Esophagus squamous epithelium (tissue), 5 donors: Measurements from ENCODE around the gene TMEM8B. TPM values are rescaled to one million over a fixed set of nuclear protein-coding genes. Genes with fewer than 3 reads are reported as not detected.

ENCODE experiments used
- DNase-seq: peaks from one replicate; lab custom pipeline; 2025; lab: John Stamatoyannopoulos, UW
- H3K27ac ChIP-seq, 4 donors: fragments of 200-600 bp; sonication (generic); one replicate each; pipeline ENCODE4 v1.5.1; 2016 to 2019; ENCODE audit warnings: mild to moderate bottlenecking in 1 of 4
- H3K27me3 ChIP-seq, 4 donors: fragments of 200-600 bp; sonication (generic); 1 replicate in 3 of 4; 2 replicates in 1 of 4; pipeline versions ENCODE4 v1.5.1 to v1.6.0; 2017 to 2021; ENCODE audit warnings: antibody characterized with exemption in 1 of 4
- H3K36me3 ChIP-seq, 3 donors: fragments of 200-600 bp; sonication (generic); one replicate each; pipeline ENCODE4 v1.5.1; 2016 to 2019
- H3K4me1 ChIP-seq, 3 donors: fragments of 200-600 bp; sonication (generic); one replicate each; pipeline ENCODE4 v1.5.1; 2017 to 2019
- H3K4me3 ChIP-seq, 4 donors: fragments of 200-600 bp; sonication (generic); 1 replicate in 3 of 4; 2 replicates in 1 of 4; pipeline ENCODE4 v1.5.1; 2016 to 2019; ENCODE audit warnings: mild to moderate bottlenecking in 2 of 4, moderate library complexity in 1 of 4
- H3K9me3 ChIP-seq, 3 donors: fragments of 200-600 bp; sonication (generic); one replicate each; pipeline ENCODE4 v1.5.1; 2016 to 2019
- CTCF ChIP-seq, 6 experiments: fragments of 450-650 bp in 4 of 6; fragments of 200-600 bp in 2 of 6; sonication (generic) in 2 of 6; IDR thresholded peaks; one replicate each; pipeline ENCODE4 v1.5.1; 2016 to 2019; ENCODE audit warnings: antibody characterized with exemption in 6 of 6, mild to moderate bottlenecking in 4 of 6, moderate library complexity in 4 of 6
- POLR2A ChIP-seq, 4 donors: fragments of 450-650 bp; IDR thresholded peaks; one replicate each; pipeline ENCODE4 v1.6.1; 2017; ENCODE audit warnings: antibody characterized with exemption in 4 of 4, mild to moderate bottlenecking in 4 of 4, moderate library complexity in 3 of 4
- WGBS, 2 donors: methylation state at CpG; one replicate each; pipeline ENCODE4 v1.1.5; 2018; 5-methylcytosine and 5-hydroxymethylcytosine counted together
- intact Hi-C: fragments of 100-400 bp; cut with DNase I; formaldehyde crosslinking; loops from one replicate; pipeline ENCODE4 v1.15.0; 2022
- total RNA-seq, 4 donors: library from RNA; depleted of rRNA; stranded (reverse); fragments of >200 nt; gene quantifications; one replicate each; pipeline ENCODE4 v1.1.0, GENCODE V29; 2016
- donor health status: DM: yes; HTN: yes; CAD: no.

Gene TMEM8B
- total RNA-seq, 4 donors from 2014 or later = 0.35 to 4.8 (median 1.4) TPM

GRCh38 chr9:35798658-35799374 lies 30.2 kb upstream of the TMEM8B start:
- H3K4me3 ChIP-seq = no peak overlapping the region
- WGBS, 2 donors = 60 to 82% methylated on average over 4 of the region's 4 CpGs
- H3K4me1 ChIP-seq = peaks cover 0 to 5% (median 5%) of the 10 kb centered on the region in 3 donors
- intact Hi-C loops = no loop called here
- no peaks in the 10 kb centered on the region for H3K9me3 ChIP-seq
- no peak overlapping the region for H3K27ac ChIP-seq
- H3K27me3 ChIP-seq = no peaks in the 10 kb centered on the region
- peaks cover 0 to 27% (median 0%) of the 10 kb centered on the region in 3 donors for H3K36me3 ChIP-seq
- TF ChIP-seq CTCF (IDR thresholded peaks at IDR 0.05) (no peak), POLR2A (IDR thresholded peaks at IDR 0.05) (no peak)
- no peak for DNase-seq

- no peaks in the 10 kb centered on the region for H3K9me3 ChIP-seq
- H3K36me3 ChIP-seq = peaks cover 0 to 32% (median 0%) of the 10 kb centered on the region in 3 donors
- H3K4me3 ChIP-seq = no peak overlapping the region
- no peak for TF ChIP-seq CTCF (IDR thresholded peaks at IDR 0.05)
- no peak for TF ChIP-seq POLR2A (IDR thresholded peaks at IDR 0.05)
- DNase-seq = no peak
- no peak overlapping the region for H3K27ac ChIP-seq
- intact Hi-C loops = no loop called here
- H3K27me3 ChIP-seq = no peaks in the 10 kb centered on the region
- no peaks in the 10 kb centered on the region for H3K4me1 ChIP-seq
- WGBS, 2 donors = 82 to 89% methylated on average over 6 to 7 of the region's 7 CpGs
These were observed 28.5 kb upstream of the TMEM8B start for GRCh38 chr9:35800530-35800929.

GRCh38 chr9:35801328-35802128 lies 27.5 kb upstream of the TMEM8B start:
- DNase-seq = no peak
- intact Hi-C loops = no loop called here
- no peak overlapping the region for H3K4me3 ChIP-seq
- H3K36me3 ChIP-seq = peaks cover 0 to 42% (median 0%) of the 10 kb centered on the region in 3 donors
- no peak overlapping the region for H3K27ac ChIP-seq
- H3K27me3 ChIP-seq = no peaks in the 10 kb centered on the region
- H3K9me3 ChIP-seq = no peaks in the 10 kb centered on the region
- TF ChIP-seq POLR2A (IDR thresholded peaks at IDR 0.05) = no peak
- no peak for TF ChIP-seq CTCF (IDR thresholded peaks at IDR 0.05)
- WGBS, 2 donors = 88 to 94% methylated on average over 12 of the region's 13 CpGs
- H3K4me1 ChIP-seq = no peaks in the 10 kb centered on the region

GRCh38 chr9:35806101-35806500 lies 22.9 kb upstream of the TMEM8B start:
- intact Hi-C loops = no loop called here
- no peak for DNase-seq
- H3K36me3 ChIP-seq = peaks cover 0 to 55% (median 0%) of the 10 kb centered on the region in 3 donors
- TF ChIP-seq POLR2A (IDR thresholded peaks at IDR 0.05) (no peak), CTCF (IDR thresholded peaks at IDR 0.05) (no peak)
- H3K27me3 ChIP-seq = no peaks in the 10 kb centered on the region
- H3K9me3 ChIP-seq = no peaks in the 10 kb centered on the region
- H3K4me1 ChIP-seq = peaks cover 0 to 1% (median under 1%) of the 10 kb centered on the region in 3 donors
- H3K27ac ChIP-seq = no peak overlapping the region
- 94 to 97% methylated on average over 3 to 5 of the region's 8 CpGs for WGBS, 2 donors
- H3K4me3 ChIP-seq = no peak overlapping the region

GRCh38 chr9:35808433-35808832 lies 20.6 kb upstream of the TMEM8B start:
- intact Hi-C loops = no loop called here
- no peak for TF ChIP-seq CTCF (IDR thresholded peaks at IDR 0.05)
- no peak for TF ChIP-seq POLR2A (IDR thresholded peaks at IDR 0.05)
- Histone ChIP-seq H3K27ac (no peak overlapping the region), H3K4me3 (no peak overlapping the region), H3K9me3 (no peaks in the 10 kb centered on the region), H3K4me1 (peaks cover 5 to 24% (median 20%) of the 10 kb centered on the region in 3 donors), H3K36me3 (peaks cover 0 to 39% (median 0%) of the 10 kb centered on the region in 3 donors), H3K27me3 (no peaks in the 10 kb centered on the region)
- WGBS, 2 donors = 90% methylated on average over 9 of the region's 9 CpGs
- no peak for DNase-seq
